ENCODE measurements around the gene NPS. TPM values are rescaled to one million over a fixed set of nuclear protein-coding genes. Genes with fewer than 3 reads are reported as not detected.

The NPS gene
- total RNA-seq, 1 experiment from 2014 or later, result not detected

GRCh38 chr10:127600479-127600878 is 51.4 kb downstream of the NPS start:
- no peaks in the 10 kb centered on the region for H3K27me3 ChIP-seq (replicated peaks)
- no peak overlapping the region for H3K4me3 ChIP-seq
- H3K4me1 ChIP-seq (replicated peaks), result no peaks in the 10 kb centered on the region
- no peaks in the 10 kb centered on the region for H3K9me3 ChIP-seq (replicated peaks)
- no peak for DNase-seq (ENCODE audit: low read depth in 1 of 2, low spot score in 2 of 2)
- no peaks in the 10 kb centered on the region for H3K36me3 ChIP-seq
- H3K27ac ChIP-seq, result no peak overlapping the region

Other genes with a start within 250 kb of the NPS start
- not detected in 2 replicates for gene FOXI2, start 187.9 kb downstream of the NPS start, total RNA-seq (2014; rRNA removed; shearing (Covaris generic))